H9 (cell line): ENCODE measurements around the gene RPL10A. TPM values are rescaled to one million over a fixed set of nuclear protein-coding genes. Genes with fewer than 3 reads are reported as not detected.

Source experiments
- DNase-seq: peaks from one replicate; pipeline ENCODE4 v3.0.0-alpha.2; 2017
- H2AFZ ChIP-seq: one replicate; pipeline ENCODE4 v1.6.1; 2013; ENCODE audit warnings: mild to moderate bottlenecking, low read length, control low read depth, moderate library complexity
- H2AK5ac ChIP-seq: 2 replicates; pipeline ENCODE4 v1.6.1; 2013; ENCODE audit warnings: low read length, control low read depth, mixed read lengths; ENCODE audit not compliant: insufficient read length
- H2BK120ac ChIP-seq: one replicate; pipeline ENCODE4 v1.6.1; 2013; ENCODE audit warnings: low read depth, mild to moderate bottlenecking, low read length, control low read depth, inconsistent platforms; ENCODE audit not compliant: poor library complexity, severe bottlenecking
- H2BK12ac ChIP-seq: 2 replicates; pipeline ENCODE4 v1.6.1; 2013; ENCODE audit warnings: low read length, control low read depth, mixed read lengths, low read depth; ENCODE audit not compliant: insufficient read length
- H2BK15ac ChIP-seq: 2 replicates; pipeline ENCODE4 v1.6.1; 2013; ENCODE audit warnings: low read depth, low read length, control low read depth
- H2BK20ac ChIP-seq: one replicate; pipeline ENCODE4 v1.6.1; 2013; ENCODE audit warnings: low read depth, mild to moderate bottlenecking, low read length, control low read depth, inconsistent platforms; ENCODE audit not compliant: poor library complexity, severe bottlenecking
- H2BK5ac ChIP-seq: 2 replicates; pipeline ENCODE4 v1.6.1; 2013; ENCODE audit warnings: low read length, control low read depth, mixed read lengths; ENCODE audit not compliant: insufficient read length
- H3K14ac ChIP-seq: 2 replicates; pipeline ENCODE4 v1.6.1; 2013; ENCODE audit warnings: low read length, control low read depth; ENCODE audit not compliant: insufficient read depth
- H3K18ac ChIP-seq: 2 replicates; pipeline ENCODE4 v1.6.1; 2013; ENCODE audit warnings: low read depth, mild to moderate bottlenecking, mixed read lengths, low read length, control low read depth; ENCODE audit not compliant: insufficient read length
- H3K23ac ChIP-seq: 2 replicates; pipeline ENCODE4 v1.6.1; 2013; ENCODE audit warnings: low read length, control low read depth, mixed read lengths, low read depth; ENCODE audit not compliant: insufficient read length
- H3K23me2 ChIP-seq: 2 replicates; pipeline ENCODE4 v1.6.1; 2013; ENCODE audit warnings: low read depth, mild to moderate bottlenecking, mixed read lengths, low read length, control low read depth; ENCODE audit not compliant: insufficient read length, poor library complexity, severe bottlenecking
- H3K27ac ChIP-seq: 2 replicates; pipeline ENCODE4 v1.5.1; 2013; ENCODE audit warnings: low read length, control low read depth, mixed read lengths, low read depth; ENCODE audit not compliant: insufficient read length
- H3K27me3 ChIP-seq: 2 replicates; pipeline ENCODE4 v1.6.1; 2013; ENCODE audit warnings: low read length, control low read depth, inconsistent platforms; ENCODE audit not compliant: insufficient read depth
- H3K4ac ChIP-seq: 2 replicates; pipeline ENCODE4 v1.6.1; 2013; ENCODE audit warnings: low read depth, mild to moderate bottlenecking, control low read depth, inconsistent platforms, low read length, moderate library complexity
- H3K4me1 ChIP-seq: 2 replicates; pipeline ENCODE4 v1.6.1; 2013; ENCODE audit warnings: low read length, control low read depth, inconsistent platforms; ENCODE audit not compliant: insufficient read depth
- H3K4me2 ChIP-seq: 2 replicates; pipeline ENCODE4 v1.6.1; 2013; ENCODE audit warnings: low read length, control low read depth, mixed read lengths; ENCODE audit not compliant: insufficient read length, insufficient read depth
- H3K56ac ChIP-seq: 2 replicates; pipeline ENCODE4 v1.6.1; 2013; ENCODE audit warnings: low read depth, mild to moderate bottlenecking, mixed read lengths, low read length, control low read depth; ENCODE audit not compliant: insufficient read length
- H3K79me1 ChIP-seq: 2 replicates; pipeline ENCODE4 v1.6.1; 2013; ENCODE audit warnings: low read depth, mild to moderate bottlenecking, moderate library complexity, low read length, control low read depth, inconsistent platforms; ENCODE audit not compliant: insufficient read depth, poor library complexity, severe bottlenecking
- H3K79me2 ChIP-seq: 2 replicates; pipeline ENCODE4 v1.6.1; 2013; ENCODE audit warnings: low read length, control low read depth, inconsistent platforms; ENCODE audit not compliant: insufficient read depth
- H3K9ac ChIP-seq: 2 replicates; pipeline ENCODE4 v1.6.1; 2013; ENCODE audit warnings: low read length, control low read depth, mixed read lengths; ENCODE audit not compliant: insufficient read length; ENCODE audit errors: extremely low read depth
- H3K9me3 ChIP-seq: one replicate; pipeline ENCODE4 v1.6.1; 2013; ENCODE audit warnings: low read depth, low read length, inconsistent platforms; ENCODE audit not compliant: control insufficient read depth
- H3T11ph ChIP-seq: one replicate; pipeline ENCODE4 v1.6.1; 2013; ENCODE audit warnings: mild to moderate bottlenecking, low read length, control low read depth, inconsistent platforms
- H4K20me1 ChIP-seq: one replicate; pipeline ENCODE4 v1.6.1; 2013; ENCODE audit not compliant: control insufficient read depth, insufficient read length, insufficient read depth
- H4K5ac ChIP-seq: 2 replicates; pipeline ENCODE4 v1.6.1; 2013; ENCODE audit warnings: low read depth, mild to moderate bottlenecking, mixed read lengths, low read length, control low read depth; ENCODE audit not compliant: insufficient read length
- H4K8ac ChIP-seq: replicated peaks from 2 replicates; pipeline ENCODE4 v1.6.1; 2013; ENCODE audit warnings: low read length, control low read depth, mixed read lengths, low read depth; ENCODE audit not compliant: insufficient read length
- H4K91ac ChIP-seq: 2 replicates; pipeline ENCODE4 v1.6.1; 2013; ENCODE audit warnings: low read depth, mild to moderate bottlenecking, moderate library complexity, mixed read lengths, low read length, control low read depth; ENCODE audit not compliant: insufficient read length
- H3K27ac Mint-ChIP-seq, 3 experiments: 2 replicates in 2 of 3; 3 replicates in 1 of 3; pipeline ENCODE4 v1.8.0; 2020 to 2021; ENCODE audit warnings: mixed read lengths in 3 of 3, mild to moderate bottlenecking in 1 of 3, moderate library complexity in 1 of 3
- H3K27me3 Mint-ChIP-seq: 2 replicates; pipeline ENCODE4 v1.8.0; 2021; ENCODE audit warnings: low read depth, mild to moderate bottlenecking, moderate library complexity, mixed read lengths
- H3K36me3 Mint-ChIP-seq, 3 experiments: 2 replicates in 2 of 3; 3 replicates in 1 of 3; pipeline ENCODE4 v1.8.0; 2020 to 2021; ENCODE audit warnings: low read depth in 3 of 3, mixed read lengths in 3 of 3; ENCODE audit not compliant: insufficient read depth in 1 of 3
- H3K4me1 Mint-ChIP-seq, 2 experiments: 2 replicates each; pipeline ENCODE4 v1.8.0; 2020; ENCODE audit warnings: mixed read lengths in 2 of 2
- H3K4me3 Mint-ChIP-seq, 2 experiments: 2 replicates in 1 of 2; 3 replicates in 1 of 2; pipeline ENCODE4 v1.8.0; 2020 to 2021; ENCODE audit warnings: mild to moderate bottlenecking in 2 of 2, mixed read lengths in 2 of 2, moderate library complexity in 1 of 2
- H3K9me3 Mint-ChIP-seq, 2 experiments: 2 replicates in 1 of 2; 3 replicates in 1 of 2; pipeline ENCODE4 v1.8.0; 2020; ENCODE audit warnings: mild to moderate bottlenecking in 2 of 2, mixed read lengths in 2 of 2, moderate library complexity in 1 of 2
- CTCF ChIP-seq: fragments of 200-600 bp; sonication (generic); conservative IDR thresholded peaks from 3 replicates; pipeline ENCODE4 v1.8.0; 2021; ENCODE audit warnings: antibody characterized with exemption, mild to moderate bottlenecking
- WGBS: extraction: QIAGEN DNeasy Blood & Tissue Kit; methylation state at CpG from one replicate; pipeline ENCODE4 v1.1.7; 2013; ENCODE audit warnings: missing lambda C conversion rate, low lambda C conversion rate, mixed read lengths; ENCODE audit not compliant: insufficient read length; ENCODE audit errors: extremely low coverage; 5-methylcytosine and 5-hydroxymethylcytosine counted together
- total RNA-seq: library from RNA; stranded (reverse); gene quantifications from 2 replicates; pipeline ENCODE4 v1.2.1, GENCODE V29; 2021

Gene RPL10A
- total RNA-seq, 1 experiment from 2014 or later, result 1,830 TPM

DNA sequence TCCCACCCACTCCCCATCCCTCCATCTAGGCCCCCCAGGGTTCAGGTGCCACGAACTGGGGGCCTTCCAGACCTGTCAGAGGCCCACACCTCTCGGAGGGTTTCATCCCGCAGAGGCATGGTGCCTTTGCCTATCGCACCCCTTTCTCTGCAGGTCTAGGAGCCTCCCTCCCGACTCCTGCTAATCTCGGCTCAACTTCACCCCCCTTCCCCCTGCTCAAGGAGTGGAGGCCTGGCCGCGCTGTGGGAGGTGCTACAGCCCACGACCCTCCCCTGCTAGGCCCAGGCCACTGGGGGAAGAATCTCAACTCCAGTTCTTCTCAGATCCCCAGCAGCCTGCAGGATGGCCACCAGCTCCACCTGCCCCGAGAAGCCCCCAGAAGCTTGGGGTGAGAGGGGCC, 44.5 kb downstream of the RPL10A start, which contains the start of gene TULP1:
Gene TULP1 (minus strand): TSS at position 157 of the 400 bp plus-strand sequence. CDS start 38 bp downstream, at position 119.
- H3K4me3 Mint-ChIP-seq, result peak within 1 kb of the TSS in 1 of 2 experiments; percentile 71; a peak in 3 of 5 replicates
- Histone ChIP-seq H3K56ac (no peak within 1 kb of the TSS), H2BK120ac (no peak within 1 kb of the TSS), H3K79me2 (no peaks in the 10 kb centered on the region), H4K8ac (no peak within 1 kb of the TSS), H3K27me3 (no peaks in the 10 kb centered on the region; the same call in 1 of the 2 replicates), H4K91ac (no peak within 1 kb of the TSS), H2AK5ac (no peak within 1 kb of the TSS), H3K23ac (no peak within 1 kb of the TSS), H3K79me1 (no peaks in the 10 kb centered on the region), H4K20me1 (no peaks in the 10 kb centered on the region), H3K9ac (no peak within 1 kb of the TSS), H2BK5ac (no peak within 1 kb of the TSS), H3K4me1 (peaks cover 6% of the 10 kb centered on the region; the same call in 1 of the 2 replicates), H3K18ac (no peak within 1 kb of the TSS), H3K27ac (no peak within 1 kb of the TSS), H2BK20ac (no peak within 1 kb of the TSS), H2AFZ (no peak within 1 kb of the TSS), H3K23me2 (peaks cover 3% of the 10 kb centered on the region), H3K4ac (no peak within 1 kb of the TSS), H2BK15ac (no peak within 1 kb of the TSS), H2BK12ac (no peak within 1 kb of the TSS), H3K14ac (no peak within 1 kb of the TSS), H3T11ph (no peak within 1 kb of the TSS), H3K9me3 (no peaks in the 10 kb centered on the region), H4K5ac (no peak within 1 kb of the TSS), H3K4me2 (no peak within 1 kb of the TSS)
- DNase-seq, result peak; percentile 38
- peaks cover 17 to 44% of the 10 kb centered on the region in 2 experiments for H3K4me1 Mint-ChIP-seq
- peak within 1 kb of the TSS in 1 of 3 experiments; percentile 55; a peak in 2 of 7 replicates for H3K27ac Mint-ChIP-seq
- H3K27me3 Mint-ChIP-seq, result peaks cover 10% of the 10 kb centered on the region
- no peaks in the 10 kb centered on the region for H3K36me3 Mint-ChIP-seq
- WGBS, result no CpG with 5 or more reads among the region's 10 CpGs
- H3K9me3 Mint-ChIP-seq, result no peaks in the 10 kb centered on the region
- TF ChIP-seq CTCF, result no peak
